ENCODE measurements around the gene PDGFRB. TPM values are rescaled to one million over a fixed set of nuclear protein-coding genes. Genes with fewer than 3 reads are reported as not detected.

Gene PDGFRB
- polyA plus RNA-seq, 1 donor: 18.6 TPM

DNA sequence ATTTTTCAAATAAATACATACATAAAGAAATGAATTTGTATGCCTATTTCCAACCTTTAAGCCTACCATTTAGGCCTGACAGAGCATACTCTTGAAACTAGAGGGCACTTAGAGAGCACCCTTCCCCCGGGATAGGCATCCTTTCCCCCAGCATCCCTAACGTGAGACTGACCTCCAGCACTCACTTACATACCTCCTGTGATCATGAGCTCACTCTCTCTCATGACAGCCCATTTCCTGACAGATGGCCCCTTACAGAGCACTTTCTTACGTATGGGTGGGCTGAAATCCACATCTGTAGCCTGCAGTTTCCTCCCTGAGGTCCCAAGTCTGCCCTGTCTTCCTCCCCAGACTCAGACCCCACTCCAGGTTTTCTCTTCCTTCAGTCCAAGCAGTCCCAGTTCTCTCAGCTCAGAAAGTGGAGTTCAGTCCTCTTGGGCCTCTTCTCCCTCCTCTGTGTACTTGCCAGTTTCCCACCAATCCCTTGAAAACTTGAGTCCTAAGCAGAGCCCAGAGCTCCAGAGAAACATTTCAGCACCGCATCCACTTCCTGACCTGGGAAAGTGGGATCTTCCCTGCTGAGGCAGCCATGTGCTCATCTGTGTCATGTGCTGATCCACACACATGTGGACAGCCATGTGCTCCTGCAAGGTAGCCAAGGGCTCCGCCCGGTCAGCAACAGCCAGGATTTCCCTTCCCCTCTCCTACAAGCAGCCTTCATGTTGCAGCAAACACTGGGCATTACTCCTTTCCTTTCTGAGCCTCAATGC lies 8.8 kb upstream of the PDGFRB start:
- Histone ChIP-seq H3K27me3 (ENCODE audit: control insufficient read depth, insufficient read depth, low read length) (peaks cover 2% of the 10 kb centered on the region), H3K27ac (ENCODE audit: low read length) (peak overlapping the region; percentile 99), H3K9me3 (ENCODE audit: control insufficient read depth, low read depth, low read length) (no peaks in the 10 kb centered on the region), H3K4me1 (ENCODE audit: control insufficient read depth, insufficient read depth, low read length) (peaks cover 59% of the 10 kb centered on the region), H3K36me3 (ENCODE audit: control insufficient read depth, insufficient read depth, low read length) (no peaks in the 10 kb centered on the region), H3K4me3 (ENCODE audit: low read length) (no peak overlapping the region)
- WGBS (ENCODE audit: insufficient coverage, low lambda C conversion rate): no CpG with 5 or more reads among the region's 6 CpGs
- DNase-seq: peak in 1 of 2 donors; percentile 73

DNA sequence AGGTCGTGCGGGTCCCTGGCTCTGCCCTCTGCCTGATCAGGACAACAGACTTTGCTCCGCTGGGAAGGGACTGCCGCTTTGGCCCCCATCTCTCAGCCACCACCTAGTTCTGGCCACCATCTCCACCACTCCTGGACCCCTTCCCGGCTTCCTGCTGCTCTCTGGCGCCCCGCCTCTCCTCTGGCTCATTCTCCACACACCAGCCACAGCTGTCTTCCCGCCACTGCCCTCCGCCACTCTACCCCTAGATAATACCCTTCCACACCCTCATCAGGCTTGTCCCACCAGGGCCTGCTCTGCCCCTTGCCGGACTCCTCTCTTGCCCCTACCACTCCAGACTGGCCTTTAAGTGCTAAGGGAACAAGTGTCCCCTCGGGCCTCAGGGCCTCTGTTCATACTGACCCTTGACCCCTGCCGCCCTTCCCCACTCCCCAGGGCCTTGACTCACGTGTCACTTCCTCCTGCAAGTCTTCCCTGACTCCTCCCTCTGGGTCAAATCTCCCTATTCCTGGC lies 8.0 kb upstream of the PDGFRB start:
- peaks cover 56% of the 10 kb centered on the region for H3K4me1 ChIP-seq (ENCODE audit: control insufficient read depth, insufficient read depth, low read length)
- peak in 1 of 2 donors; percentile 86 for DNase-seq
- H3K27ac ChIP-seq (ENCODE audit: low read length): peak overlapping the region; percentile 99
- H3K36me3 ChIP-seq (ENCODE audit: control insufficient read depth, insufficient read depth, low read length): no peaks in the 10 kb centered on the region
- H3K27me3 ChIP-seq (ENCODE audit: control insufficient read depth, insufficient read depth, low read length): peaks cover 2% of the 10 kb centered on the region
- H3K4me3 ChIP-seq (ENCODE audit: low read length): no peak overlapping the region
- WGBS (ENCODE audit: insufficient coverage, low lambda C conversion rate): no CpG with 5 or more reads among the region's 13 CpGs
- no peaks in the 10 kb centered on the region for H3K9me3 ChIP-seq (ENCODE audit: control insufficient read depth, low read depth, low read length)

DNA sequence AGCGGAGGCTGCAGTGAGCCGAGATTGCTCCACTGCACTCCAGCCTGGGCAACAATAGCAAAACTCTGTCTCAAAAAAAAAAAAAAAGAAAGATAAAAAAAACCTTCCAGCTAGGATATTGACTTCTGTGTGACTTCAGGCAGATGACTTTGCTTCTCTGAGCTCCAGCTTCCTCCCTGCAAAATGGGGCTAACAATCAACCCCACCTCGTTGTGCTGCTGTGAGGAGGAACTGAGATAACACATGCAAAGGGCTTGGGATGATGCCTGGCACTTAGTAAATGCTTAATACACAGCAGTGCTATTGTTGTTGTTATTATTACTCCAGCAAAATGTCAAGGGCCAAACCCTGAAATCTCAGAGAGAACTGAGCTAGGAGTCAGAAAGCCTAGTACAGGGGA lies 7.4 kb upstream of the PDGFRB start:
- no peak overlapping the region for H3K4me3 ChIP-seq (ENCODE audit: low read length)
- peaks cover 56% of the 10 kb centered on the region for H3K4me1 ChIP-seq (ENCODE audit: control insufficient read depth, insufficient read depth, low read length)
- no CpG with 5 or more reads among the region's 3 CpGs for WGBS (ENCODE audit: insufficient coverage, low lambda C conversion rate)
- H3K27me3 ChIP-seq (ENCODE audit: control insufficient read depth, insufficient read depth, low read length): peaks cover 2% of the 10 kb centered on the region
- no peaks in the 10 kb centered on the region for H3K36me3 ChIP-seq (ENCODE audit: control insufficient read depth, insufficient read depth, low read length)
- no peak for DNase-seq
- peak overlapping the region; percentile 99 for H3K27ac ChIP-seq (ENCODE audit: low read length)
- no peaks in the 10 kb centered on the region for H3K9me3 ChIP-seq (ENCODE audit: control insufficient read depth, low read depth, low read length)

DNA sequence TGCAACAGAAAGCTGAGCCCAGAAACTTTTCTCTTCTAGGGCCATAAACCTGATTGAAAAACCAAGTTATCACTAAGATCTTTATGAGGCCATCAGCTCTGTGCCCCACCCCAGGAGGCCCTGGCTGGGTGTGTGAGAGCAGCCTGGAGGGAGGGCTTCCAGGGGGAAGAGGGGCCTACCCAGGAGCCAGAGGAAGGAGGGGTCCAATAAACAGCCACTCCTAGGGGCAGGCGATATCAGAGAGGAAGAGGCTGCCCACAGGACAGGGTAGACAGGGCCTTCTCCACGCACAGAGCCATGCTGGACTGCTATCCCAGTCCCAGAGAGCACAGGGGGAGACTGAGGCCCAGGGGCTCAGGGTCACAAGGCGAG lies 6.5 kb upstream of the PDGFRB start:
- H3K4me3 ChIP-seq (ENCODE audit: low read length): no peak overlapping the region
- WGBS (ENCODE audit: insufficient coverage, low lambda C conversion rate): no CpG with 5 or more reads among the region's 3 CpGs
- peak; percentile 92 to 97 for DNase-seq
- H3K27ac ChIP-seq (ENCODE audit: low read length): peak overlapping the region; percentile 99
- H3K27me3 ChIP-seq (ENCODE audit: control insufficient read depth, insufficient read depth, low read length): no peaks in the 10 kb centered on the region
- H3K4me1 ChIP-seq (ENCODE audit: control insufficient read depth, insufficient read depth, low read length): peaks cover 56% of the 10 kb centered on the region
- no peaks in the 10 kb centered on the region for H3K9me3 ChIP-seq (ENCODE audit: control insufficient read depth, low read depth, low read length)
- H3K36me3 ChIP-seq (ENCODE audit: control insufficient read depth, insufficient read depth, low read length): no peaks in the 10 kb centered on the region

DNA sequence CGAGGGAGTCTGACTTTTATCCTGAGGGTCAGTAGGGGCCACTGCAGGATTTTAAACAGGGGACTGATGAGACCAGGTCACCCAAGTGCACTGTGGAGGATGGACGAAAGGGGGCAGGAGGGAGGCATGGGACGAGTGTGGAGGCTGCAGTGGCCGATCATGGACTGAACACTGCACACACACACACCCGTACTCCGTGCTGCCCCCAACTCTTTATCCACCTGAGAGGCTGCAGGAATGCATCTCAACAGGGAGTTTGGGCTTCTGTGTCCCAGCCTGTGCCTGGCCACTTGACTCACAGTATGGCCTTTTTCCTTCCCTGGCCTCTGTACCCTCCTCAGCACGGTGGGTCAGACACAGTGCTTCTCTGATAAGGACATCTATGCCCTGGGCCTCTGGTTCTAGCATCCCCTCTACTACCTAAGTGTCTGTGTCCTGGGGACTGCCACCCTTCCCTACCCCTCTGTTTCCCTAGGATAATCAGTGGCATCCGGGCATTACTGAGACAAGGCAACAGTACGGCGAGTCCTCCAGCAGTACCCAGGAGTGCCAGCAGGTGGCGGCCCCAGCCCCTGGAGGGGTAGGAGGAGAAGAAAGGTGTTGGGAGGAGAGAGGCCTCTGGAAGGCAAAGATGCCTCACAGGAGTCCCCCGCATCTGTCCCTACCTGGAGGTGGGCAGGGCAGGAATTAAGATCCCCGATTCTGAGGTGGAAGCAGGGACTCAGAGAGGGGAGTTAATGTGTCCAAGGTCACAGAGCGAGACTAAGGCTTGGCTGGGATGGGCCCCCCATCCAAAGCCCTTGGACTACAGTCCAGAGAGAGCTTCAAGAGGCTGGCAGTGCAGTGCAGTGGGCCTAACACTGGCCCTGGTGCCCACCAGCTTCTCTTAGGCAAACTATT lies 5.8 kb upstream of the PDGFRB start:
- Histone ChIP-seq H3K27ac (ENCODE audit: low read length) (peak overlapping the region; percentile 99), H3K9me3 (ENCODE audit: control insufficient read depth, low read depth, low read length) (no peaks in the 10 kb centered on the region), H3K4me1 (ENCODE audit: control insufficient read depth, insufficient read depth, low read length) (peaks cover 56% of the 10 kb centered on the region), H3K36me3 (ENCODE audit: control insufficient read depth, insufficient read depth, low read length) (no peaks in the 10 kb centered on the region), H3K4me3 (ENCODE audit: low read length) (no peak overlapping the region), H3K27me3 (ENCODE audit: control insufficient read depth, insufficient read depth, low read length) (no peaks in the 10 kb centered on the region)
- no CpG with 5 or more reads among the region's 14 CpGs for WGBS (ENCODE audit: insufficient coverage, low lambda C conversion rate)
- peak; percentile 78 to 86 for DNase-seq

DNA sequence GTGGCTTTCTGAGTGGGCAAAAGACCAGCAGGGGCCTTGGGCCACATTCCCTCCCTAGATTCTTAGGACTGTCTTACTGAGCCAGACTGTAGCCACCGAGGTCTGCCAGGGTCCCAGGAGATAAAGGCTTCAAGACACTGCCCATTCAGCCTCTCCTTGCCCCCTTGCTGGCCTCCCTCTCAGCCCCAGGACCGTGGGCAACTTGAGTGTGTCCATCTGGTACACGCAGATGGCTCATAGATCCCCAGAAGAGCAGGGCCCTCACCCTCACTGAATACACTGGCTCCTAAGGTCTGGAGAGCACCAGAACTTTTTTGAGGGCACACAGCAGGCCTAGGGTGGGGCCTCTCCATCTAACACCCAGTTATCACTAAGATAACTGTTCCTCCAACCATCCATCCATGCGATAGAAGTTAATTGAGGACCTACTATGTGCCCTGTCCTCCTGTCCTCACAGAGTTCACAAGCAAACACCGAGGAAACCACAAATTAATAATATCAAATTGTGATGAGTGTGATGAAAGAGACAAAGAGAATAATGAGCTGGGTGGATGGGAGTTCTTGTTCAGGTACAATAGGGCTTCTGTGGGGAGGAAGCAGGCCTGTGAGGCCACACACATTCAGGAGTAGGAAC lies 4.9 kb upstream of the PDGFRB start:
- H3K4me3 ChIP-seq (ENCODE audit: low read length): no peak overlapping the region
- no peaks in the 10 kb centered on the region for H3K36me3 ChIP-seq (ENCODE audit: control insufficient read depth, insufficient read depth, low read length)
- 76% methylated on average over 2 of the region's 5 CpGs for WGBS (ENCODE audit: insufficient coverage, low lambda C conversion rate)
- H3K27ac ChIP-seq (ENCODE audit: low read length): peak overlapping the region; percentile 99
- no peak for DNase-seq
- peaks cover 49% of the 10 kb centered on the region for H3K4me1 ChIP-seq (ENCODE audit: control insufficient read depth, insufficient read depth, low read length)
- H3K9me3 ChIP-seq (ENCODE audit: control insufficient read depth, low read depth, low read length): no peaks in the 10 kb centered on the region
- H3K27me3 ChIP-seq (ENCODE audit: control insufficient read depth, insufficient read depth, low read length): no peaks in the 10 kb centered on the region

DNA sequence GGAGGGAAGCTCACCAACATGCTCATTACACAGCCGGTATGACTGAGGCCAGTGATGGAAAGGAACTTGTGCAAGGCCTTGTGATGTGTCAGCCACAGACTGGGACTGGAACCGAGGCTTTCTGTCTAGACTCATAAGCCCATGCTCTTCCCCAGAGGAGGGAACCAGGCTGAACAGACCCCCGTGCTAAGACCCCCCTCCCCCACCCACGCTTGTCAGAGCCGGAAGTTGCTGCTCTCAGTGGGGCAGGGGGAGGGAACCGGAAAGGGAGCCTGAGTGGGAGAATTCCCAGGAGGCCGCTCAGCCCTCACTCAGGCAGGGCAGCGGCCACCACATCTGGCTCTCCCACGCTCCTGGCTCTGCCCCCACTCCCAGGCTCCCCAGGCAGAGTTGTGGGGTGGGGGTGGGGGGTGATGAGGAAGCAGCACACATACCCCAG lies 4.1 kb upstream of the PDGFRB start:
- Histone ChIP-seq H3K27me3 (ENCODE audit: control insufficient read depth, insufficient read depth, low read length) (no peaks in the 10 kb centered on the region), H3K4me3 (ENCODE audit: low read length) (no peak overlapping the region), H3K27ac (ENCODE audit: low read length) (no peak overlapping the region), H3K4me1 (ENCODE audit: control insufficient read depth, insufficient read depth, low read length) (peaks cover 41% of the 10 kb centered on the region), H3K9me3 (ENCODE audit: control insufficient read depth, low read depth, low read length) (no peaks in the 10 kb centered on the region), H3K36me3 (ENCODE audit: control insufficient read depth, insufficient read depth, low read length) (no peaks in the 10 kb centered on the region)
- DNase-seq: no peak
- no CpG with 5 or more reads among the region's 9 CpGs for WGBS (ENCODE audit: insufficient coverage, low lambda C conversion rate)

DNA sequence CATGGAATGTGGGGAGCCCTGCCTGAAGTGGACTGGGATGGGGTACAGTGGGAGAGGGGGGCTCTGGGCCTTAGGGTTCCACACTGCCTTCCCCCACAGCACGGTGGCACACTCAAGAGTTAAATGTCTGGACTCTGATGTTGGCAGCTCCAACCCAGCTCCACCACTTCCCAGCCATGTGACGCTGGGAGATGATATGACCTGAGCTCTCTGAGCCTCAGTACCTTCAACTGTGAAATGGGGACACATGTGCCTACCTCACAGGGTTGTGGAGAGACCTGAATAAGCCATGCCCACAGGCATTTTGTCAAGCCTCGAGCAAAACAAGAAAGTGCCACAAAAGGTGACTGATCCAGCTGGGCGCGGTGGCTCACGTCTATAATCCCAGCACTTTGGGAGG lies 3.4 kb upstream of the PDGFRB start:
- Histone ChIP-seq H3K27me3 (ENCODE audit: control insufficient read depth, insufficient read depth, low read length) (no peaks in the 10 kb centered on the region), H3K9me3 (ENCODE audit: control insufficient read depth, low read depth, low read length) (no peaks in the 10 kb centered on the region), H3K36me3 (ENCODE audit: control insufficient read depth, insufficient read depth, low read length) (no peaks in the 10 kb centered on the region), H3K27ac (ENCODE audit: low read length) (no peak overlapping the region), H3K4me1 (ENCODE audit: control insufficient read depth, insufficient read depth, low read length) (peaks cover 34% of the 10 kb centered on the region), H3K4me3 (ENCODE audit: low read length) (no peak overlapping the region)
- DNase-seq: no peak
- no CpG with 5 or more reads among the region's 6 CpGs for WGBS (ENCODE audit: insufficient coverage, low lambda C conversion rate)

DNA sequence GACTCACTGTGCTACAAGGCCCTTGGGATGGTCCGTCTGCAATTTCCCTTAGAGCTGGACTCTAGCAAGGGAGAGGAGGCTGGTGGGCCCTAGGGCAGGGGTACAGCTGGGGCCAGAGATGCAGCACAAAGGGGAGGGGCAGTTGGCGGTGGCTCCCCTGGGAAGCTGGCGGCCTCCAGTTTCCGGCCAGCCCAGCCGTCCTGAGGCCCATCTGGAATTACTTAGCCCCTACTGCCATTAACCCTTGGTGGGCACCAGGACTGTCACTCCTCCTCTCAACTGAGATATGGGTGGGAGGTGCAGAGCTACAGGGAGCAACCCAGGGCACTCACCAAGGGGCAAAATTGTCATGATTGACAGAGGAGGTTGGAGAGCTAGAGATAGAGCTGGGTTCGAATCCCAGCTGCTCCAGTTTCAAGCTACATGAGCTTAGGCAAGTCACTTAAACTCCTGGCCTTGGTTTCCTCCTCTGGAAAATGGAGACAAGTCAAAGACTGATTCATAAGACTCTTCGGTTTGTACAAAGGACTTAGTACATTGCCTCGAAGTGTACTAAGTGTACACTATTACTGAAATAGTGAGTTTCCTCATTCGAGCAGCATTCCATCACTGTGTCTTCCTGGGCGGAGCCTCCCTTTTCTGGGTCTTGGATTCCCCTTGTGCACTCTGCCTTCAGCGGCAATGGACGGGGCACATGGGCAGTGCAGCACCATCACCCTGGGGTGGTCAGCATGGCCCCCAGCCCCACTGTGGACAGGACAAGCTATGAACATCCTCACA lies 2.7 kb upstream of the PDGFRB start:
- no CpG with 5 or more reads among the region's 12 CpGs for WGBS (ENCODE audit: insufficient coverage, low lambda C conversion rate)
- no peak for DNase-seq
- Histone ChIP-seq H3K36me3 (ENCODE audit: control insufficient read depth, insufficient read depth, low read length) (no peaks in the 10 kb centered on the region), H3K9me3 (ENCODE audit: control insufficient read depth, low read depth, low read length) (no peaks in the 10 kb centered on the region), H3K4me3 (ENCODE audit: low read length) (no peak overlapping the region), H3K4me1 (ENCODE audit: control insufficient read depth, insufficient read depth, low read length) (peaks cover 27% of the 10 kb centered on the region), H3K27me3 (ENCODE audit: control insufficient read depth, insufficient read depth, low read length) (no peaks in the 10 kb centered on the region), H3K27ac (ENCODE audit: low read length) (peak overlapping the region; percentile 4)
